GM19455 (cell line): Measurements from ENCODE around the gene PMAIP1.
A peak's percentile ranks its signal among the peaks of the same experiment; 100 is the strongest.

Experiments used
- ATAC-seq: cut with Tn5 transposase; IDR thresholded peaks from one replicate; pipeline ENCODE4 v1.9.1; 2021; ENCODE audit not compliant: unreplicated experiment

PMAIP1 gene

GRCh38 chr18:59911600-59911999 is 11.8 kb downstream of the PMAIP1 start:
- ATAC-seq, result no peak

- no peak for ATAC-seq
Observed at GRCh38 chr18:59912007-59912550, 12.3 kb downstream of the PMAIP1 start.

GRCh38 chr18:59915606-59916005 is 15.8 kb downstream of the PMAIP1 start:
- no peak for ATAC-seq

- no peak for ATAC-seq
Observed at GRCh38 chr18:59916746-59917145, 16.9 kb downstream of the PMAIP1 start.

- ATAC-seq, result no peak
Observed at GRCh38 chr18:59917422-59917821, 17.6 kb downstream of the PMAIP1 start.

GRCh38 chr18:59918320-59918755 is 18.5 kb downstream of the PMAIP1 start:
- peak; percentile 56 for ATAC-seq

GRCh38 chr18:59918997-59919396 is 19.2 kb downstream of the PMAIP1 start:
- ATAC-seq, result no peak

- ATAC-seq, result peak; percentile 29
Observed at GRCh38 chr18:59921384-59921891, 21.6 kb downstream of the PMAIP1 start.

GRCh38 chr18:59923539-59924196 is 23.9 kb downstream of the PMAIP1 start:
- ATAC-seq, result peak; percentile 30

- ATAC-seq, result no peak
Observed at GRCh38 chr18:59926131-59926530, 26.3 kb downstream of the PMAIP1 start.

- ATAC-seq, result peak; percentile 81
Observed at GRCh38 chr18:59927246-59927825, 27.5 kb downstream of the PMAIP1 start.

- ATAC-seq, result no peak
Observed at GRCh38 chr18:59928201-59928600, 28.4 kb downstream of the PMAIP1 start.

- ATAC-seq, result no peak
Observed at GRCh38 chr18:59929621-59930295, 30.0 kb downstream of the PMAIP1 start.

- no peak for ATAC-seq
Observed at GRCh38 chr18:59932401-59932800, 32.6 kb downstream of the PMAIP1 start.

GRCh38 chr18:59938676-59939075 is 38.9 kb downstream of the PMAIP1 start:
- ATAC-seq, result no peak

- ATAC-seq, result no peak
Observed at GRCh38 chr18:59939127-59939526, 39.3 kb downstream of the PMAIP1 start.

- no peak for ATAC-seq
Observed at GRCh38 chr18:59940068-59940467, 40.3 kb downstream of the PMAIP1 start.

GRCh38 chr18:59941331-59941730 is 41.5 kb downstream of the PMAIP1 start:
- ATAC-seq, result no peak

GRCh38 chr18:59942601-59943000 is 42.8 kb downstream of the PMAIP1 start:
- ATAC-seq, result no peak

- ATAC-seq, result no peak
Observed at GRCh38 chr18:59945544-59945943, 45.7 kb downstream of the PMAIP1 start.

- peak; percentile 65 for ATAC-seq
Observed at GRCh38 chr18:59950215-59950944, 50.6 kb downstream of the PMAIP1 start.
